Measurements from ENCODE around the gene RPRM. TPM values are rescaled to one million over a fixed set of nuclear protein-coding genes. Genes with fewer than 3 reads are reported as not detected.

RPRM gene
- total and polyA plus RNA-seq, 2 of the 13 experiments (the other 11 are each of a cell fraction or from before 2014, with no cell fraction given): not detected

DNA sequence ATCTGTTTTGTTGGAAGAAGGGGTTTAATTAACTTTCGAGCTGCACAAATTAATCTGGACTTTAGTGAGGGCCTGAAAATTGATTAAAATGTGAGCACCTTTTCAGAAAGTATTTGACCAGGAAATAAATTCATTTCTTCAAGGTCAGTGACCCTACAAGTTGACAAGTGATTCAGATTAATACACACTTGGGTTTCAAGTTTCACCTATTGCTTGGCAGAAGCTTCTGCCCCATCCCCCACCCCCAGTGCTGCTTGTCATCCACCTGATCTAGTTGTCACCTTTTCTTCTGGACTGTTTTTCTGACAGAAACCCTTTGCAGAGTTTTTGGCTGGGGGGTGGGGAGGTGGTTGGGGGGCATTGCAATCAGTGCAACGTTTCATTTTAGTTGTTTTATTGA, 46.2 kb downstream of the RPRM start:
- no TSS peak for BruUV-seq (replicated peaks)
- in situ Hi-C loops (cut with HindIII; ENCODE audit: extremely low pct_ligation_motif_present, low pct_unique_long_range_greater_than_20kb): no loop called here
- no peak overlapping the region for H3K4me3 ChIP-seq (replicated peaks in 1 of 3; ENCODE audit: insufficient read depth in 1 of 3, low read depth in 2 of 3, low read length in 3 of 3)
- ATAC-seq (no peak), FAIRE-seq (no peak), DNase-seq (ENCODE audit: low spot score) (no peak)
- WGBS (ENCODE audit: low lambda C conversion rate): 2% methylated on average over 2 of the region's 2 CpGs
- no peaks in the 10 kb centered on the region for H3K27me3 ChIP-seq (ENCODE audit: control insufficient read depth in 1 of 2, insufficient read depth in 2 of 2, low read length in 2 of 2)
- no peaks in the 10 kb centered on the region for H3K4me1 ChIP-seq (ENCODE audit: insufficient read depth, low read length)
- no peak overlapping the region for H3K9ac ChIP-seq (ENCODE audit: insufficient read depth, low read depth, low read length)
- no peaks in the 10 kb centered on the region for H3K79me2 ChIP-seq (ENCODE audit: insufficient read depth, low read length)
- CTCF ChIA-PET (ENCODE audit: low intra/inter-chr PET ratio, low total read pairs): no interaction called here
- no peak overlapping the region for H3K27ac ChIP-seq (ENCODE audit: extremely low read length, insufficient read depth, low read length)
- H3K4me2 ChIP-seq (ENCODE audit: low read depth, low read length): no peak overlapping the region
- H4K20me1 ChIP-seq (ENCODE audit: insufficient read depth, low read length): no peaks in the 10 kb centered on the region
- intact Hi-C loops (cut with micrococcal nuclease; ENCODE audit: unreplicated experiment): no loop called here
- no peaks in the 10 kb centered on the region for H3K36me3 ChIP-seq (replicated peaks in 1 of 2; ENCODE audit: control insufficient read depth in 1 of 2, insufficient read depth in 2 of 2, low read length in 2 of 2)
- no peak overlapping the region for H2AFZ ChIP-seq (ENCODE audit: low read length)
- H3K9me3 ChIP-seq (ENCODE audit: low read length): no peaks in the 10 kb centered on the region
- TF ChIP-seq, protein P1, sequence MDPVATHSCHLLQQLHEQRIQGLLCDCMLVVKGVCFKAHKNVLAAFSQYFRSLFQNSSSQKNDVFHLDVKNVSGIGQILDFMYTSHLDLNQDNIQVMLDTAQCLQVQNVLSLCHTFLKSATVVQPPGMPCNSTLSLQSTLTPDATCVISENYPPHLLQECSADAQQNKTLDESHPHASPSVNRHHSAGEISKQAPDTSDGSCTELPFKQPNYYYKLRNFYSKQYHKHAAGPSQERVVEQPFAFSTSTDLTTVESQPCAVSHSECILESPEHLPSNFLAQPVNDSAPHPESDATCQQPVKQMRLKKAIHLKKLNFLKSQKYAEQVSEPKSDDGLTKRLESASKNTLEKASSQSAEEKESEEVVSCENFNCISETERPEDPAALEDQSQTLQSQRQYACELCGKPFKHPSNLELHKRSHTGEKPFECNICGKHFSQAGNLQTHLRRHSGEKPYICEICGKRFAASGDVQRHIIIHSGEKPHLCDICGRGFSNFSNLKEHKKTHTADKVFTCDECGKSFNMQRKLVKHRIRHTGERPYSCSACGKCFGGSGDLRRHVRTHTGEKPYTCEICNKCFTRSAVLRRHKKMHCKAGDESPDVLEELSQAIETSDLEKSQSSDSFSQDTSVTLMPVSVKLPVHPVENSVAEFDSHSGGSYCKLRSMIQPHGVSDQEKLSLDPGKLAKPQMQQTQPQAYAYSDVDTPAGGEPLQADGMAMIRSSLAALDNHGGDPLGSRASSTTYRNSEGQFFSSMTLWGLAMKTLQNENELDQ (CRISPR knock-in tag; IDR thresholded peaks at IDR 0.05; ENCODE audit: borderline replicate concordance): no peak
- no peak for TF ChIP-seq FOXO1 (CRISPR knock-in tag; IDR thresholded peaks at IDR 0.05)
- TF ChIP-seq DNMT1 (CRISPR knock-in tag; IDR thresholded peaks at IDR 0.05): no peak
- TF ChIP-seq KDM5A (IDR thresholded peaks at IDR 0.05; ENCODE audit: borderline replicate concordance, low read length): no peak
- TF ChIP-seq, protein P2, sequence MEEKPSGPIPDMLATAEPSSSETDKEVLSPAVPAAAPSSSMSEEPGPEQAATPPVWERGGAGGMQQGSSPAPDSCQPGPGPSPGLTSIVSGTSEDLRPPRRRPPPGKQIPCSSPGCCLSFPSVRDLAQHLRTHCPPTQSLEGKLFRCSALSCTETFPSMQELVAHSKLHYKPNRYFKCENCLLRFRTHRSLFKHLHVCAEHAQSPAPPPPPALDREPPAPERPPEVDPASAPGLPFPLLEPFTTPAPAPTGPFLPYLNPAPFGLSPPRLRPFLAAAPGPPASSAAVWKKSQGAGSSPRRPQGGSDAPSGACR (CRISPR knock-in tag; IDR thresholded peaks at IDR 0.05): no peak
- TF ChIP-seq KLF13 (CRISPR knock-in tag; IDR thresholded peaks at IDR 0.05): no peak
- TF ChIP-seq, protein P3, sequence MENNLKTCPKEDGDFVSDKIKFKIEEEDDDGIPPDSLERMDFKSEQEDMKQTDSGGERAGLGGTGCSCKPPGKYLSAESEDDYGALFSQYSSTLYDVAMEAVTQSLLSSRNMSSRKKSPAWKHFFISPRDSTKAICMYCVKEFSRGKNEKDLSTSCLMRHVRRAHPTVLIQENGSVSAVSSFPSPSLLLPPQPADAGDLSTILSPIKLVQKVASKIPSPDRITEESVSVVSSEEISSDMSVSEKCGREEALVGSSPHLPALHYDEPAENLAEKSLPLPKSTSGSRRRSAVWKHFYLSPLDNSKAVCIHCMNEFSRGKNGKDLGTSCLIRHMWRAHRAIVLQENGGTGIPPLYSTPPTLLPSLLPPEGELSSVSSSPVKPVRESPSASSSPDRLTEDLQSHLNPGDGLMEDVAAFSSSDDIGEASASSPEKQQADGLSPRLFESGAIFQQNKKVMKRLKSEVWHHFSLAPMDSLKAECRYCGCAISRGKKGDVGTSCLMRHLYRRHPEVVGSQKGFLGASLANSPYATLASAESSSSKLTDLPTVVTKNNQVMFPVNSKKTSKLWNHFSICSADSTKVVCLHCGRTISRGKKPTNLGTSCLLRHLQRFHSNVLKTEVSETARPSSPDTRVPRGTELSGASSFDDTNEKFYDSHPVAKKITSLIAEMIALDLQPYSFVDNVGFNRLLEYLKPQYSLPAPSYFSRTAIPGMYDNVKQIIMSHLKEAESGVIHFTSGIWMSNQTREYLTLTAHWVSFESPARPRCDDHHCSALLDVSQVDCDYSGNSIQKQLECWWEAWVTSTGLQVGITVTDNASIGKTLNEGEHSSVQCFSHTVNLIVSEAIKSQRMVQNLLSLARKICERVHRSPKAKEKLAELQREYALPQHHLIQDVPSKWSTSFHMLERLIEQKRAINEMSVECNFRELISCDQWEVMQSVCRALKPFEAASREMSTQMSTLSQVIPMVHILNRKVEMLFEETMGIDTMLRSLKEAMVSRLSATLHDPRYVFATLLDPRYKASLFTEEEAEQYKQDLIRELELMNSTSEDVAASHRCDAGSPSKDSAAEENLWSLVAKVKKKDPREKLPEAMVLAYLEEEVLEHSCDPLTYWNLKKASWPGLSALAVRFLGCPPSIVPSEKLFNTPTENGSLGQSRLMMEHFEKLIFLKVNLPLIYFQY (CRISPR knock-in tag; IDR thresholded peaks at IDR 0.05; ENCODE audit: borderline replicate concordance): no peak
- no peak for TF ChIP-seq ZNF678 (CRISPR knock-in tag; IDR thresholded peaks at IDR 0.05)
- TF ChIP-seq SUZ12 (IDR thresholded peaks at IDR 0.05; ENCODE audit: low read depth, low read length): no peak
- no peak for TF ChIP-seq HMG20A (CRISPR knock-in tag; IDR thresholded peaks at IDR 0.05; ENCODE audit: borderline replicate concordance)
- no peak for TF ChIP-seq ZNF567 (CRISPR knock-in tag; IDR thresholded peaks at IDR 0.05; ENCODE audit: borderline replicate concordance)
- TF ChIP-seq RCOR2 (CRISPR knock-in tag; IDR thresholded peaks at IDR 0.05): no peak
- POLR2A ChIA-PET: no interaction called here

All from HepG2 (cell line).